ENCODE results near the gene ATG3.

DNA sequence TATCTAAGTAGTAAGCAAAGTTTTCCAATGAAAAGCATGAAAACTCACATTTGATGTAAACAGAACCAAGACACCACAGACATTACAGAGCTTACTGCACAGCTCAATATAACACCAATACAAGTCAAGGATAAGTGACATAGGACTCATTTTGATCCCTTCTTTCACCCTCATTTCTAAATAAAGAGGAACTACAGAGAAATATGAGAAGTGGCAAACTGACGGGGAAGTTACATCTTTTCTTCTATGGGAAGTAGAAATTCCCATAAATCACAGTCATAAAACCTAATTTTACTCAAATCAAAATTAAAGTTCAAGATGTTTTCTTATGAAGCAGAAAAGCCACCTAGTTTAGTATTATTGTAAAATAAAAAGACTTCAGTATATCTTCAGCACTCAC, 3.8 kb downstream of the ATG3 start:
- no peak for TF ChIP-seq POLR2A (IDR thresholded peaks at IDR 0.05)
- TF ChIP-seq, protein P1, sequence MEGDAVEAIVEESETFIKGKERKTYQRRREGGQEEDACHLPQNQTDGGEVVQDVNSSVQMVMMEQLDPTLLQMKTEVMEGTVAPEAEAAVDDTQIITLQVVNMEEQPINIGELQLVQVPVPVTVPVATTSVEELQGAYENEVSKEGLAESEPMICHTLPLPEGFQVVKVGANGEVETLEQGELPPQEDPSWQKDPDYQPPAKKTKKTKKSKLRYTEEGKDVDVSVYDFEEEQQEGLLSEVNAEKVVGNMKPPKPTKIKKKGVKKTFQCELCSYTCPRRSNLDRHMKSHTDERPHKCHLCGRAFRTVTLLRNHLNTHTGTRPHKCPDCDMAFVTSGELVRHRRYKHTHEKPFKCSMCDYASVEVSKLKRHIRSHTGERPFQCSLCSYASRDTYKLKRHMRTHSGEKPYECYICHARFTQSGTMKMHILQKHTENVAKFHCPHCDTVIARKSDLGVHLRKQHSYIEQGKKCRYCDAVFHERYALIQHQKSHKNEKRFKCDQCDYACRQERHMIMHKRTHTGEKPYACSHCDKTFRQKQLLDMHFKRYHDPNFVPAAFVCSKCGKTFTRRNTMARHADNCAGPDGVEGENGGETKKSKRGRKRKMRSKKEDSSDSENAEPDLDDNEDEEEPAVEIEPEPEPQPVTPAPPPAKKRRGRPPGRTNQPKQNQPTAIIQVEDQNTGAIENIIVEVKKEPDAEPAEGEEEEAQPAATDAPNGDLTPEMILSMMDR (IDR thresholded peaks at IDR 0.05), result no peak
